Fibroblast of pulmonary artery (primary cell): ENCODE results near the gene CCS.
"Not testable (repeated sequence)": the region's sequence is repeated elsewhere in the genome, so short reads cannot be mapped to it uniquely, and the experiment has no call there.

Experiments used
- DNase-seq: peaks from one replicate; pipeline ENCODE4 v3.0.0-alpha.2; 2010; ENCODE audit warnings: low read depth
- H3K4me3 ChIP-seq: replicated peaks from 2 replicates; pipeline ENCODE4 v1.5.1; 2011; ENCODE audit warnings: low read depth, mild to moderate bottlenecking, control low read depth, low read length, moderate library complexity
- CTCF ChIP-seq: IDR thresholded peaks from 2 replicates; pipeline ENCODE4 v1.5.1; 2011; ENCODE audit warnings: mild to moderate bottlenecking, control low read depth, low read length, inconsistent platforms; ENCODE audit errors: missing control alignments

The CCS gene

GRCh38 chr11:66639066-66639813 is 46.3 kb downstream of the CCS start:
- TF ChIP-seq CTCF: peak; percentile 16
- peak; percentile 59 for DNase-seq
- peak overlapping the region; percentile 94 for H3K4me3 ChIP-seq

GRCh38 chr11:66639814-66640340 is 46.9 kb downstream of the CCS start:
- not testable (repeated sequence) for DNase-seq
- peak overlapping the region; percentile 94 for H3K4me3 ChIP-seq

GRCh38 chr11:66641834-66642233 is 48.8 kb downstream of the CCS start:
- TF ChIP-seq CTCF: no peak
- DNase-seq: no peak
- peak overlapping the region; percentile 94 for H3K4me3 ChIP-seq

GRCh38 chr11:66643745-66644437 is 50.9 kb downstream of the CCS start:
- H3K4me3 ChIP-seq: no peak overlapping the region

GRCh38 chr11:66646828-66647227 is 53.8 kb downstream of the CCS start:
- no peak overlapping the region for H3K4me3 ChIP-seq
- no peak for TF ChIP-seq CTCF
- no peak for DNase-seq

More at GRCh38 chr11:66643745-66644437, 50.9 kb downstream of the CCS start:
- DNase-seq: no peak
- TF ChIP-seq CTCF: no peak

GRCh38 chr11:66649903-66650302 is 56.9 kb downstream of the CCS start:
- TF ChIP-seq CTCF: no peak
- H3K4me3 ChIP-seq: no peak overlapping the region
- DNase-seq: no peak

GRCh38 chr11:66651016-66651415 is 58.0 kb downstream of the CCS start:
- peak; percentile 12 for DNase-seq
- no peak overlapping the region for H3K4me3 ChIP-seq
- no peak for TF ChIP-seq CTCF
